Esophagus squamous epithelium (tissue), 4 donors: ENCODE data around the gene POLR2E.

ENCODE experiments used
- CTCF ChIP-seq, 6 experiments: fragments of 450-650 bp in 4 of 6; fragments of 200-600 bp in 2 of 6; sonication (generic) in 2 of 6; IDR thresholded peaks; one replicate each; pipeline ENCODE4 v1.5.1; 2016 to 2019; ENCODE audit warnings: antibody characterized with exemption in 6 of 6, mild to moderate bottlenecking in 4 of 6, moderate library complexity in 4 of 6
- POLR2A ChIP-seq, 4 donors: fragments of 450-650 bp; IDR thresholded peaks; one replicate each; pipeline ENCODE4 v1.6.1; 2017; ENCODE audit warnings: antibody characterized with exemption in 4 of 4, mild to moderate bottlenecking in 4 of 4, moderate library complexity in 3 of 4

GRCh38 chr19:1129535-1129934, 34.4 kb upstream of the POLR2E start:
- TF ChIP-seq CTCF (IDR thresholded peaks at IDR 0.05) = no peak
- no peak for TF ChIP-seq POLR2A (IDR thresholded peaks at IDR 0.05)
